GM18502 (cell line): ENCODE measurements around the gene NUDT3.
"Not testable (repeated sequence)": the region's sequence is repeated elsewhere in the genome, so short reads cannot be mapped to it uniquely, and the experiment has no call there.

Experiments used
- ATAC-seq: cut with Tn5 transposase; IDR thresholded peaks from one replicate; pipeline ENCODE4 v1.9.1; 2021; ENCODE audit warnings: mild to moderate bottlenecking; ENCODE audit not compliant: unreplicated experiment, poor library complexity

The NUDT3 gene

GRCh38 chr6:34269658-34270341 lies 122.7 kb downstream of the NUDT3 start:
- not testable (repeated sequence) for ATAC-seq

GRCh38 chr6:34269132-34269531 lies 123.3 kb downstream of the NUDT3 start:
- ATAC-seq: not testable (repeated sequence)

- ATAC-seq: no peak
Observed at GRCh38 chr6:34267746-34268145, 124.7 kb downstream of the NUDT3 start.

- not testable (repeated sequence) for ATAC-seq
Observed at GRCh38 chr6:34263484-34263883, 129.0 kb downstream of the NUDT3 start.

DNA sequence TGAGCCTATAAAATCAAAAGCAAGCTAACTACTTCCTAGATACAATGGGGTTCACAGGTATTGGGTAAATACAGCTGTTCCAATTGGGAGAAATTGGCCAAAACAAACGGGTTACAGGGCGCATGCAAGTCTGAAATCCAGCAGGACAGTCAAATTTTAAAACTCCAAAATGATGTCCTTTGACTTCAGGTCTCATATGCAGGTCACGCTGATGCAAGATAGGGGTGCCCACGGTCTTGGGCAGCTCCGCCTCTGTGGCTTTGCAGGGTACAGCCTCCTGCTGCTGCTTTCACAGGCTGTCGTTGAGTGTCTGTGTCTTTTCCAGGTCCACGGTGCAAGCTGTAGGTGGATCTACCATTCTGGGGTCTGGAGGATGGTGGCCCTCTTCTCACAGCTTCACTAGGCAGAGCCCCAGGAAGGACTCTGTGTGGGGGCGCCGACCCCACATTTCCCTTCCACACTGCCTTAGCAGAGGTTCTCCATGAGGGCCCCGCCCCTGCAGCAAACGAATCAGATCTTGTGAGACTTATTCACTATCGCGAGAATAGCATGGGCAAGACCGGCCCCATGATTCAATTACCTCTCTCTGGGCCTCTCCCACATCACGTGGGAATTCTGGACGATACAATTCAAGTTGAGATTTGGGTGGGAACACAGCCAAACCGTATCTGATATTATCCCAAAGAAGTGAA lies 131.7 kb downstream of the NUDT3 start:
- ATAC-seq: no peak

DNA sequence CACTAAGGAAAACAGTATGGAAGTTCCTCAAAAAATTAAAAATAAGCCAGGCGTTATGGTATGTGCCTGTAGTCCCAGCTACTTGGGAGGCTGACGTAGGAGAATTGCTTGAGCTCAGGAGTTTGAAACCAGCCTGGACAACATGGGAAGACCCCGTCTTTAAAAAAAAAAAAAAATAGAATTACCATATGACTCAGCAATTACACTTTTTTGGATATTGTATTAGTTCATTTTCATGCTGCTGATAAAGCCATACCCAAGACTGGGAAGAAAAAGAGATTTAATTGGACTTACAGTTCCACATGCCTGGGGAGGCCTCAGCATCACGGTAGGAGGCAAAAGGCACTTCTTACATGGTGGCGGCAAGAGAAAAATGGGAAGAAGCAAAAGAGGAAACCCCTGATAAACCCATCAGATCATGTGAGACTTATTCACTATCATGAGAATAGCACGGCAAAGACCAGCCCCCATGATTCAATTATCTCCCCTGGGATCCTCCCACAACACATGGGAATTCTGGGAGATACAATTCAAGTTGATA lies 132.9 kb downstream of the NUDT3 start:
- no peak for ATAC-seq

DNA sequence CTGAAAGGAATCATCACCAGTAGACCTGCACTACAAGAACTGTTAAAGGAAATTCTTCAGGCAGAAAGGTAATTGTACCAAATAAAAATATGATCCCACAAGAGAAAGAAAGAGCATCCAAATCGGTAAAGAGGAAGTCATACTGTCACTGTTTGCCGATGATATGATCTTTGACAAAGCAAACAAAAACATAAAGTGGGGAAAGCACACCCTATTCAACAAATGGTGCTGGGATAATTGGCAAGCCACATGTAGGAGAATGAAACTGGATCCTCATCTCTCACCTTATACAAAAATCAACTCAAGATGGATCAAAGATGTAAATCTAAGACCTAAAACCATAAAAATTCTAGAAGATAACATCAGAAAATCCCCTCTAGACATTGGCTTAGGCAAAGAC lies 140.1 kb downstream of the NUDT3 start:
- ATAC-seq: not testable (repeated sequence)

DNA sequence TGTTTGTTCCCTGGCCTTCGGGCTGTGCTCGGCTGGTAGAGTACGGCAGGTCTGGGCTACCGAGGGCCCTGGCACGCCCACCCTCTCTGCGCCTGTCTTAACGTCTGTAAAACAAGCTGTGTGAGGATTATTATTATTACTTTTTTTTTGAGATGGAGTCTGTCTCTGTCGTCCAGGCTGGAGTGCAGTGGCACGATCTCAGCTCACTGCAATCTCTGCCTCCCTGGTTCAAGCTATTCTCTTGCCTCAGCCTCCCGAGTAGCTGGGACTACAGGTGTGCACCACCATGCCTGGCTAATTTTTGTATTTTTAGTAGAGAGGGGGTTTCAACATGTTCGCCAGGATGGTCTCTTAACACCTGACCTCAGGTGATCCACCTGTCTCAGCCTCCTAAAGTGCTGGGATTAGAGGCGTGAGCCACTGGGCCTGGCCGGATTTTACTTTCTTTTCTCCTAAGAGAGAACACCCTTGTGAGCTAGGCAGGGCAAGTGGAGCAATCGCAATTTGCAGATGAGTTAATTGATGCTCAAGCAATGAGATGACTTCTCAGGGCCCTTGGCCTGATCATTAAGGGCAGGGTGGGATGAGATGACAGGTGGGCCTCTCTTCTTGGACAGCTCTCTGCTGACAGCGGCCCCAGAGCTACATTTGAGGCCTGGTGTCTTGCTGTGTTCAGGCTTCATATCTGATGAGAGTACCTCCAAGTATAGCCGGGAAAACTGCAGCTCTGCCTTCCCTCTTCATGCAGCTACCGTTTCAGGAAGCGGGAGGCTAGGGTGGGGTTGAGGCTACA lies 142.8 kb downstream of the NUDT3 start:
- peak; percentile 27 for ATAC-seq

GRCh38 chr6:34248727-34249468 lies 143.6 kb downstream of the NUDT3 start, which contains the start of gene SMIM29:
Gene SMIM29 (minus strand): TSS chr6:34249006. CDS start chr6:34247791, 1,215 bp downstream.
- ATAC-seq: peak; percentile 74

DNA sequence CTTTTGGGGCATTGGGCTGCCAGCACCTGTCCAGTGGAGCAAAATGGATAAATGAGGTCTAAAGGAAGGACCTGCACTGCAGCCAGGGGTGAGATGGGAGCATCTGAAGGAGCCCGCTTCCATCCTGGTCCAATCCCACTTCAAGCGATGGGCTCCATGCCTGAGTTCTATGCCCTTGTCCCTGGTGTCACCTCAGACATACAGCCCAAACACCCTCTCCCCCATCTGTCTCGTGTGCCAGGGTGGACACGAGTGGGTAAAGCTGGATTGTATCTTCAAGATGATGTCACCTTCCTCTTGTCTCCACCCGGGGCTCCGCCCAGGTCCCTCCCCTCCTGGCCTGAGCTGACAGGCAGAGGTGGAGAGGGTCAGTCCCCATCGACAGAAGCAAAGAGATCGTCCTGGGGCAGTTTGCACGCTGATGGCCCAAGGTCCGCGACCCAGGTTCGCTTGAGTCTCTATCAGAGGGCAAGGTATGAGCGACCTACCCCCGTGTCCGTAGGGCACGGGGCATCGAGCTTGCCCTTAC lies 144.2 kb downstream of the NUDT3 start:
- peak; percentile 21 for ATAC-seq

DNA sequence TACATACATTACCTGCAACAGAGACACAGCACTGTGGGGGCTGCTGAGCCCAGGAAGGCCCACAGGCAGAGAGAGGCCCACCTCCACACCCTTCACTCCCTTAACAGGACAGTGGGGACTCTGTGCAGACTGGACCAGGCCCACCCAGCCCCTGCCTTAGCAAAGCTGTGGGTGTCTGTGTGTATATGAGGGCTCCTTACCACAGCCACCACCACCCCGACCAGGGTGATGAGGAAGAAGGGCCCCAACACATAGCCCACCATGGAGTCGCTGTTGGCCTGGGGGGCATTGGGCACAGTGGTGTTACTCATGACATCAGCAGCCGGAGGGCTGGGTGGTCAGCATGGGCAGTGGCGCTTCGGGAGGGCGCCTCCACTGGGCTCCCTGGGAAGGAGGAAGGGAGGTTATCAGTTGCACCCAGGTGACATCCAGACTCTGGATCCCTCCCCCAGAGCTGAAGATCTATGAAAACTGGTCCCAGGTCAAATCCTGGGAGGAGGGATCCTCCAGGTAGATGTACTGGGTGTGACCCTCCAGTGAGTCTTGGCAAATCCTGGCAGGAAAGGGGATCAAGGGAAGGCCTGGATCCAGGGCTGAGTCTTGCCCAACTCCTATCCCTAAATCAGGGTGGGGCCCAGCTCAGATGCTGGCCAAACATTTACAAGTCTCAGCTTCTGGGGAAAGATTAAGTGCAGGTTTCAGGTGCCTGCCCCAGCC lies 144.8 kb downstream of the NUDT3 start:
- no peak for ATAC-seq

DNA sequence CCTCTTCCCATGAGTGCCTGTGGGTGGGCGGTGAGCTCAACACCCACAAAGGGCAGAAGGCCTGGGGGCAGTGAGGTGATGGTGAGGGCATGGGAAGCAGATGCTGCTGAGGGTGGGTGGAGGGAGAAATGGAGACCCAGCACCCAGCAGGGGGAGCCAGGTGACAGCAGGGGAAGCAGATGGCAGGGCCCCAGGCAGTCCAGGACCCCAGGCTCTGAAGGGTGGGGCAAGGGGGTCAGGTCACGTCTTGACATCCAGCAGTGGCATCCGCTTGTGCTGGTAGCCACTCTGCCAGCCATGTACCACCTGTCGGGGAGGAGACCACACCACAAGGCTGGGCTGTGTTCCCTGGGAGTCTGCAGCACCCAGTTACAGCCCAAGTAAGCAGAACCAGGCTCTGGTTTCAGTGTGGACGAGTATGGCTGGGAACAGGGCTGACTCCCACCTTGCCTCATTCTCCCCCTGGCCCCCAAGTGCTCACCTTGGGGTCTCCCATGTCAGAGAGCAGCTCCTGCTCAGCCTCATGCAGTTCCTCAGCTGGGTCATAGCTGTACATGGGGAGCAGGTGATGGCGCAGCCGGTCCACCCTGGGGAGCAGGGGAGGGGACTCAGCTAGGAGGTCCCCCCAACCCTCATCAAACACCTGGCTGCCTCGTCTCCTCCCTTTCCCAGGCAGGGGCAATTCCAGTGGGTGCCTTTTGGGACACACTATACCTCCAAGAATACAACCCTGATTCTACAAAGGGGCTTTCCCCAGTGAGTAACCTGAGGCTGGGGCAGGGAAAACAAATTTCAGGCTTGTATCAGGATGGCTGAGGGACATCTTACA lies 145.7 kb downstream of the NUDT3 start:
- ATAC-seq: no peak

DNA sequence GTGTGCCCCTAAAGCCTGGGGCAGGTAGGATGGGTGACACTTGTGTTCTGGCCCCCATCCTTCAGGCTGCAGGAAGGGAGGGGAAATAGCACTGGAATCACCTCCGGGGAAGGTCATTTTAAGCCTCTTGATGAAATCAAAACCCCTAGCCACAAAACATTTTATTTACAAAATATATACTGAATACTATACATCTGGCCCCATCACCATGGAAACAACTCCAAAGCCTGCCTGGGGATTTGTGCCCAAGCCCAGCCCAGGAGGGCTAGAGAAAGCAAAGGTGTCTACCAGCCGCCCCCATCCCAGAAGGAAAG lies 146.3 kb downstream of the NUDT3 start:
- no peak for ATAC-seq

DNA sequence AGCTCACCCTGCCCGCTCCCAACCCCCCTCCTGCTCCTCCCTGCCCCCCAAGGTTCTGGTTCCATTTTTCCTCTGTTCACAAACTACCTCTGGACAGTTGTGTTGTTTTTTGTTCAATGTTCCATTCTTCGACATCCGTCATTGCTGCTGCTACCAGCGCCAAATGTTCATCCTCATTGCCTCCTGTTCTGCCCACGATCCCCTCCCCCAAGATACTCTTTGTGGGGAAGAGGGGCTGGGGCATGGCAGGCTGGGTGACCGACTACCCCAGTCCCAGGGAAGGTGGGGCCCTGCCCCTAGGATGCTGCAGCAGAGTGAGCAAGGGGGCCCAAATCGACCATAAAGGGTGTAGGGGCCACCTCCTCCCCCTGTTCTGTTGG lies 146.7 kb downstream of the NUDT3 start:
- not testable (repeated sequence) for ATAC-seq

GRCh38 chr6:34245032-34245760 lies 147.3 kb downstream of the NUDT3 start:
- ATAC-seq: not testable (repeated sequence)

DNA sequence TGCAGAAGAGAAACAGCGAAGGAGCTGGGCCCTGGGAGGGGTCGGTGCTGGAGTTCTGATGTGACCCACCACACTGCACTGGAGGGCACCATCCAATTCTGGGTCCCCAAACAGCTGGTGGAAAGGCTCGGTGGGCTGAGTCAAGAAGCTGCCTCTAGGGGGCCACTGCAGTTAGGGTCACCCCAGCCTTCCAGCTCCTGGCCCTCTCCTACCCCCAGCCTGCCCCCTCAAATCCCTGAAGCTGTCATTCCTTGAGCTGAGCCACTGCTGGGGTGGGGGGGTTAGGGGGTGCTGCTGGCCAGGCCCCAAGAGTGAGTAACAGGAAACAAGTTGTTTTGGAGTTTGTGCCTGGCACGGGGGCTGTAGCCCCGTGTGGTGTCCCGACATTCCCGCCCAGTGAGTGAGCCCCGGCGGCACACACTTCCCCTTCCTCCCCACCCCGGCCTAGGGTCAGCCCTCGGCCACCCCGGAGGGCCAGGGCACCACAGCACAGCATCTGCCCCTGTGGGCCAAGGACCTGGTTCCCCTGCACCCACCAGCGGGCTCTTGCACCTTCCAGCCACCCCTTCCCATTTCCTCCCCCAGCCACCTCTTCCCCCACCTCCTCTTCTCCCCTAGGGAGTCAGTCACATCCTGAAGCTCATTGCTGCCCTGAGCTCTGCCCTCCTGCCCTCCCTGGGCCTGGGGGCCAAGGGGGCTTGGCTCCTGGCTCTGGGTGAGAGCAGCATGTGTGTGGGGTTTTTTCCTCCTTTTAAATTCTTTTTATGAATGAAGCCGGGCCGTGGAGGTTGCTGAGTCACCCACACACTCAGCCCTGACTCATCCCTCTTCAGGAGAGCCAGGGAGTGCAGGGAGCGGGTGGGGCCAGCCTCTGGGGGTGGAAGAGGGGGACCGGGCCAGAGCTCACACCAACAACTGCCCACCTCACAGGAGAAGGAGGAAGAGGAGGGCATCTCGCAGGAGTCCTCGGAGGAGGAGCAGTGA lies 148.3 kb downstream of the NUDT3 start:
- no peak for ATAC-seq
